ENCODE results near the gene LCMT2.

The LCMT2 gene, protein sequence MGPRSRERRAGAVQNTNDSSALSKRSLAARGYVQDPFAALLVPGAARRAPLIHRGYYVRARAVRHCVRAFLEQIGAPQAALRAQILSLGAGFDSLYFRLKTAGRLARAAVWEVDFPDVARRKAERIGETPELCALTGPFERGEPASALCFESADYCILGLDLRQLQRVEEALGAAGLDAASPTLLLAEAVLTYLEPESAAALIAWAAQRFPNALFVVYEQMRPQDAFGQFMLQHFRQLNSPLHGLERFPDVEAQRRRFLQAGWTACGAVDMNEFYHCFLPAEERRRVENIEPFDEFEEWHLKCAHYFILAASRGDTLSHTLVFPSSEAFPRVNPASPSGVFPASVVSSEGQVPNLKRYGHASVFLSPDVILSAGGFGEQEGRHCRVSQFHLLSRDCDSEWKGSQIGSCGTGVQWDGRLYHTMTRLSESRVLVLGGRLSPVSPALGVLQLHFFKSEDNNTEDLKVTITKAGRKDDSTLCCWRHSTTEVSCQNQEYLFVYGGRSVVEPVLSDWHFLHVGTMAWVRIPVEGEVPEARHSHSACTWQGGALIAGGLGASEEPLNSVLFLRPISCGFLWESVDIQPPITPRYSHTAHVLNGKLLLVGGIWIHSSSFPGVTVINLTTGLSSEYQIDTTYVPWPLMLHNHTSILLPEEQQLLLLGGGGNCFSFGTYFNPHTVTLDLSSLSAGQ

DNA sequence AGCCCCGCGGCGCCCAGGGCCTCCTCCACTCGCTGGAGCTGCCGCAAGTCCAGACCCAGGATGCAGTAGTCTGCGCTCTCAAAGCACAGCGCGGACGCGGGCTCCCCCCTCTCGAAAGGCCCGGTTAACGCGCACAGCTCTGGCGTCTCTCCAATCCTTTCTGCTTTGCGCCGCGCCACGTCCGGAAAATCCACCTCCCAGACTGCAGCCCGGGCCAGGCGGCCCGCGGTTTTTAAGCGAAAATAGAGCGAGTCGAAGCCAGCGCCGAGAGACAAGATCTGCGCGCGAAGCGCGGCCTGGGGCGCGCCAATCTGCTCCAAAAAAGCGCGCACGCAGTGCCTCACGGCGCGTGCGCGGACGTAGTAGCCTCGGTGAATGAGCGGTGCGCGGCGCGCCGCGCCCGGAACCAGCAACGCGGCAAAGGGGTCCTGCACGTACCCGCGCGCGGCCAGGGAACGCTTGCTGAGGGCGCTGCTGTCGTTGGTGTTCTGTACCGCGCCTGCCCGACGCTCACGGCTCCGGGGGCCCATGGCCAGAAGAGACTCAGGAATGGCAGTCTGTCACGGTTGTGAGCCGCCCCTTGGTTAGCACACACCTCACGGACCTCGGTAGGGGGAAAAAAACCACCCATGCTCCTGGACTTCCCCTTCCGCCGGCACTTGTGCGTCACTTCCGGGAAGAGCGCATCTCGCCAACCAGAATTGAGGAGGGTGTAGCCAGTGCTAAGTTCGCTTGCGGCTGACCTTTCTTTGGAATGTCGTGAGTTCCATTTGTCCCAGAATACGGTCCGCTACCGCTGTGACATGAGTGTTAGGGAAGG is at the start of gene LCMT2:
LCMT2 (minus strand) TSS at position 614 of the 820 bp plus-strand sequence; CDS start at position 530, 84 bp downstream.
- DNase-seq: peak; percentile 89

DNA sequence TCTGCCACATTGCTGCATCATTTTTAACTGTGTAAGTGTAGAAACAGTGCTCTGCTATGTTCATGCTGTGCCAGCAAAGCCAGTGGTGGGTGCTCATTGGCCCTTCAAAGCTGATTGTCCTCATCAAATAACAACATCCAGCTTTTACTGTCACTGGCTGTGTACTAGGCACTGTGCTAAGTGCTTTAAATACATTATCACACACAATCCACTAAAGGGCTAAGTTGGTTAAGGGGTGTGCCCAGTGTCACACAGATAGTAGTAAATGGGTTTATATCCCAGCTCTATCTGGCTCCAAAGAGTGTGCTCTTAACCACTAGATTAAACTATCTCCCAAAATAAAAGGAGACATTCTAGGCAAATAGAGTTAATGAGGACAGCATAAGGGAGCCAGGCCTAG is 48.2 kb upstream of the LCMT2 start:
- no peak for DNase-seq

DNA sequence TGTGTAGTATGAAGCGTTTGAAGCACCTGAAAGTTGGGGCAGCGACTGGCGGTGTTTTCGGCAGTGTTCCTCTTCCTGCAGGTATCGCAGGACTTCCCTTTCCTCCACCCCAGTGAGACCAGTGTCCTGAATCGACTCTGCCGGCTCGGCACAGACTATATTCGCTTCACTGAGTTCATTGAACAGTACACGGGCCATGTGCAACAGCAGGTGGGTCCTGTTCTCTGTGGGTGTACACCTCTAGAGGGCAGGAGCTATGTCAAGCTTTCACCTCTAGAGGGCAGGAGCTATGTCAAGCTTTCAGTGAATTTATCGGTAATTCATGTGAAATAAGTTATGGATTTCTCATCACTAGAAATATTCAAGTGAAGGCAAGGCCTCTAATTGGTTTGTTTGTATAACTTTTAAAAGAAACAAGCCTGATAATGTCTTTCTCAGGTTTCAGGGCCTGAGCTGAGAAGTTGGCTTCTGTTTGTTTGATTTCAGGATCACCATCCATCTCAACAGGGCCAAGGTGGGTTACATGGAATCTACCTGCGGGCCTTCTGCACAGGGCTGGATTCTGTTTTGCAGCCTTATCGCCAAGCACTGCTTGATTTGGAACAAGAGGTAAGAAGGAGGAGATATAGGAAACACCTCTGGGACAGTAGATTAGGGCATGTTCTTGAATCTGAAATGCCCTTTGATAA is 45.8 kb upstream of the LCMT2 start:
- DNase-seq: peak; percentile 23

DNA sequence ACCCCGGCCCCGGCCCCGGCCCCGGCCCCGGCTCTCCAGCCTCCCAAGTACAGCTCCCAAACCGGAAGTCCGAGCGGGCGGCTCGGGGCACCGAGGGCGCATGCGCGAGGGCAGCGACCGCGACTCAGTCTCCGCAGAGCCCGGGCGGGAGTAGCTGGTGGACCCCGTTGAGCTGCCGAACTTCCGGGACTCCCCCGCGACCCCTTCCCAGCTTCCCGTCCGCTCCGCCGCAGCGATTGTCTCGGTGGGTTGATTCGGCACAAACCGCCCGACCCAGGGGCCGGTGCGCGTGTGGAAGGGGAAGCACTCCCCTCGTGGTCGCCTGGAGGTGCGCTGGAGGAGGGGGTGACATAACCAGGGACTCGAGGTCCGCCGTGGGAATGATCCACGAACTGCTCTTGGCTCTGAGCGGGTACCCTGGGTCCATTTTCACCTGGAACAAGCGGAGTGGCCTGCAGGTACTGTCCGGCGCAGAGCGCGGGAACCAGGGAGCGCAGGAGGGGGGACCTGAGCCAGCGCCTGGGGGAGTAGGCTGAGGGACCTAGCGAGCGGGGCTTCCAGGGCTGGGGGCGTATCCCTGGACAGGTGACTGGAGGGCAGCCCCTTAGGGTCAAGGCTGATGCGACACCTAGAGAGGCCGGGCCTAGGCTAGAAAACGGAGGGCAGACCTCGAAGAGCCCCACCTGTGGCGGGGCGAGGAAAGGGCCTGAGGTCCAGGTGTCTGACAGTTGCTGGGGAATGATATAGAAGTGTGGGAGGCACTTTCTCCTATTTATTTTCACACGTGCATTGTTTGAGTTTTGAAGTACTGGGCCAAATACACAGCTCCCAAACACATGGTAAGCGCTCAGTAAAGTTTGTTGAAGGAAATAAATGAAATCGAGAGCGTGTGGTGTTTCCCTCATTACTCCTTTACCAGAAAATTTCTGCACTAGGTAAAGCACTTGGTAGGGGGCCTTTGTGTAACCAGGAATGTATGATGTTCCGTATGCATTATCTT is 40.9 kb upstream of the LCMT2 start, which contains the start of the genes TUBGCP4 and ZSCAN29:
TUBGCP4 (plus strand) TSS at position 127 of the 1,000 bp plus-strand sequence; CDS start at position 381, 254 bp downstream.
ZSCAN29 (minus strand) TSS at position 69 of the 1,000 bp plus-strand sequence. CDS start 1,130 bp downstream, outside the sequence.
- DNase-seq: peak; percentile 75

DNA sequence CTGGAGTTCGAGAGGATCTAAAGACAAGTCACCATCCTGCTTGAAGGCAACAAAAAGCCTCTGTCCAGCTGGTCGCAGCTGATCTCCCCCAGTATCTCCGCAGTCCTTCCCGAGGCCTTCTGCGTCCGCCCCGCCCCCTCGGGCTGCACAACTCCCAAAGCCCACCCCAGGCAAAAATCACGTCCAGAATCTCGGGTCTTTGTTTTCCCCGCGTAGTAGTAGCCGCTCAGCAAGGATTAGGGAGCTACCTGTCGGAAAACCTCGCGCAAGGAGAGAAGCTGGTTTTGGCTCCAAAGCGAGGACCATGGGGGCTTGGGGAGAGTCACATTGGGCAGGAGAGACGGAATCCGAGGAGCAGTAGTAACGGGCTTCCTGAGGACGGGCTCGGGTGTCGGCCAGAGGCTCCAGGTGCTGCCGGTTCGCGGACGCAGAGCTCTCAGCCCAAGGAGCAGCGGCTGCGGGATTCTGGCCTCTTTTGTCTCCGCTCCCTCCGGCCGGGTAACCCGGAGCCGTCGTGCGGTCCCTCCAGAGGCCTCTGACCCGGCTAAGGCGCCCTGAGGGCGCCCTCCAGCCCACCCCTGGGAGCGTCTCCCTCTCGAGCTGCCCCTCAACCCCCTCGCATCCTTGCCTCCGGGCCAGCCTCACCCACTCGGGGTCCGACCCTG is 40.1 kb upstream of the LCMT2 start:
- DNase-seq: no peak

DNA sequence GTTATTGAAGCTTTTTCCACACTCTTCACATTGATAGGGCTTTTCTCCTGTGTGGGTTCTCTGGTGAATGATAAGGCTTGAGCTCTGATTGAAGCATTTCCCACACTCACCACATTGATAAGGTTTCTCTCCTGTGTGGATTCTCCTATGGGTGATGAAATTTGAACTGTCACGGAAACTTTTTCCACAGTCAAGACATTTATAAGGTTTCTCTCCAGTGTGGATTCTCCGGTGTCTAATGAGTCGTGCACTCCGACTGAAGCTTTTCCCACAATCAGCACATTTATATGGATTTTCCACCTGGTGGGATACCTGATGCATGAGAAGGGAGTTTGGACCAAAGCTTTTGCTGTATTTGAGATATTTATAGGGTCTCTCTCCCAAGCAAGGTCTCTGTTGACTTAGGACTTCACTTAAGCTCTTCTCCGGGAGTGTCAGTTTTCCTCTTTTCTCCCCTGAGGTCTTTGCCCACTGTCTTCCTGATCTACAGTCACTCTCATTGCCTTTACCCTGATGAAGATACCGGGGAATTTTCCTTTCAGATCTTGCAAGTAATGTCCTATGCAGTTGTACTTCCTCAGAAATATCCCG is 31.0 kb upstream of the LCMT2 start:
- no peak for DNase-seq

DNA sequence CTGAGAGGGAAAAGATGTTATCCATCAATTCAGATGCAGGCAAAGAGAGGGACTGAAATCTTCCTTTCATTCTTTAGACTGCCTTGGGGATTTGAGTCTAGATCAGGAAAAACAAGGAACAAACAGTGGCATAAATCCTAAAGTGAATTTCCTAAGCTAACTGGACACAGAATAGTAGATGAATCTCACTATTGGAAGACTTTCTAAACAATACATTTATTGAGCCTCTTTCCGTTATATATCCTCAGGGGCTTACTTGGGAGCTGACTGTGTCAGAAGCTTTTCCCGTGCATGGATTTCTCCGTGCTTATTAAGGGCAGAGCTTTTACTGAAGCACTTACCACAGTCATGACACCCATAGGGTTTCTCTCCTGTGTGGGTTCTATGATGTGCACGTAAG is 30.4 kb upstream of the LCMT2 start:
- no peak for DNase-seq

DNA sequence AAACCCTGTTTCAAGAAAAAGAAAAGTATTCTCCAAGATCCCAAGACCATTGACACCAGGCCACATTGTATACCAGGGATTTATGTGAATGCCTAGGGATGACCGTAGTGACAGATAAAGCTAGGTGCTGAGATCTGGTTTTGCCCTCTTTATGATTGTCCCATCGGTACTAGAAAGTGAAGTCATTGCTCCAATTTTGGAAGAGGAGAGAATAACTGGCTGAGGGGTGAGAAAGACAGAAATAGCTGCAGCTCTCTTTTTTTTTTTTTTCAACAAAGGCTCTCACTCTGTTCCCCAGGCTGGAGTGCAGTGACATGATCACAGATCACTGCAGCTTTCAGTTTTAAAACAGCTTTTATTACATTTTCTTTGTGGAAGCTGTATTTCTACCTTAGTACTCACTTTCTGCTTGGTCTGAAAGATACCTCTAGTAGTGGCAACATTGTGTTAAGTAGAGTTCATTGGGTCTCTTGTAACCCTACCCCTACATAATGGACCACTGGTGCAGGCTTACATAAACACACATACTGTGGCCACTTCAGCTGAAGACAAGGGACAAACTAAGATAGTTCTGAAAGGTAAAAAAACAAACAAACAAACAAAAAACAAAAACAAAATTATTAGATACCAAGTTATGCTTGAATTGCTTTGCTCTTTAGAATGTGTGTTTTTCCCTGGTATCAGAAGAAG is 22.5 kb upstream of the LCMT2 start:
- DNase-seq: no peak

DNA sequence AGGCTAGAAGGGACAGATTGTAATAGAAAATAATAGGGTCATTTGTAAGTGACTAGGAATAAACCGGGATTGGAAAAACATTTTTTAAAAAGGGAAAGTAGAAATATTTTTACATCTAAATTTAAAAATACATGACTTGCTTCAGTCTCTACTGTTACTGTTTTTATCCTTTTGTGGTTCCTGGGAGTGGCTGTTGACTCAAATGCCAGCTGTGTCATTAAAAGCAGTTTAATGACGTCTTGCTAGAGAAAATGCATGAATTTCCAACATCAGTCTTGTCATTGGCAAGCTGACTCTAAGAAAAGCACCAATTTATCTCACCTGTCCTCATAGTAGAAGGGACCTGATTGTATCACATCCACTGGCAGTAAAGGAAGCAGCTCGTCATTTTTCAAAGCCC is 16.7 kb upstream of the LCMT2 start:
- DNase-seq: no peak

DNA sequence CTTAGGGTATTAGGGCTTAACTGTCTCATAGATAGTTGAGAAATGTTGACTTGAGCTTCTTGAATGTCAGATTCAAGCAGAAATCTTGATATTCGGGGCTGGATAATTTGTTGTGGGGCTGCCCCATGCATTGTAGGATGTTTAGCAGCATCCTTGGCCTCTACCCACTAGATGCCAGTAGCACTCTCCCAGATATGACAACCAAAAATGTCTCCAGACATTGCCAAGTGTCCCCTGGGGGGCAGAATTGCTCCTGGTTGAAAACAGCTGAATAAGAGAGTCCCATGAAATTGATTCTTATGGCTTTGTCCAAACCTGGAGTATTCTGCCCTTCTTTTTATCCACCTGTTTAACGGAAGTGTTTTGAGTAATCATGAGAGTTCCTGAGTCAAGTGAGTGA is 15.9 kb upstream of the LCMT2 start:
- DNase-seq: no peak

DNA sequence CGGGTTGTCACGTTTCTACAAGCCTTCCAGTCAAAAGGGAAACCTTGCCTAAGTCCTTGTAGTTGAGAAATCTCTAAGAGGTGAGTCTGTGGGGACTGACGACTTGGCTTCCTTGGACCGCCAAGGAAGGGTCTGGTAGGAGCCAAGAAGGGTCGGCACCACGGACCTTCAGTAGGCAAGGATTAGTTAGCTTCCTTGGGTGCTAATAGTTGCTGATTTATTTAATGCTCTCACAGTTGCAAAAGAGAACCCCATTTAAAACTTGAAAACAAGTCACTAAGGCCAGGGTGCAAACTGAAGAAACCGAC is 361 bp upstream of the LCMT2 start:
- no peak for DNase-seq

DNA sequence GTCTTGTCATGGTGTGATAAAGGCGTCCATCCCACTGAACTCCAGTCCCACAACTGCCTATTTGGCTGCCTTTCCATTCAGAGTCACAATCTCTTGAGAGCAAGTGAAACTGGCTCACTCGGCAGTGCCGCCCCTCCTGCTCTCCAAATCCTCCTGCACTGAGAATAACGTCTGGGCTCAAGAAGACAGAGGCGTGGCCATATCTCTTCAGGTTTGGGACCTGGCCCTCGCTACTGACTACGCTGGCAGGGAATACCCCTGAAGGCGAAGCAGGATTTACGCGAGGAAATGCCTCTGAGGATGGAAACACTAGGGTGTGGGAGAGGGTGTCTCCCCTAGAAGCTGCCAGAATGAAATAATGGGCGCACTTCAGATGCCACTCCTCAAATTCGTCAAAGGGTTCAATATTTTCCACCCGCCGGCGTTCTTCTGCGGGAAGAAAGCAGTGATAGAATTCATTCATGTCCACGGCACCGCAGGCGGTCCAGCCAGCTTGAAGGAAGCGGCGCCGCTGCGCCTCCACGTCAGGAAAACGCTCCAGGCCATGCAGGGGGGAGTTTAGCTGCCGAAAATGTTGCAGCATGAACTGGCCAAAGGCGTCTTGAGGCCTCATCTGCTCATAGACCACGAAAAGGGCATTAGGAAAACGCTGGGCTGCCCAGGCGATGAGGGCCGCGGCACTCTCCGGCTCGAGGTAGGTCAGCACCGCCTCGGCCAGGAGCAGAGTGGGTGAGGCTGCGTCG is 985 bp downstream of the LCMT2 start:
- no peak for DNase-seq

DNA sequence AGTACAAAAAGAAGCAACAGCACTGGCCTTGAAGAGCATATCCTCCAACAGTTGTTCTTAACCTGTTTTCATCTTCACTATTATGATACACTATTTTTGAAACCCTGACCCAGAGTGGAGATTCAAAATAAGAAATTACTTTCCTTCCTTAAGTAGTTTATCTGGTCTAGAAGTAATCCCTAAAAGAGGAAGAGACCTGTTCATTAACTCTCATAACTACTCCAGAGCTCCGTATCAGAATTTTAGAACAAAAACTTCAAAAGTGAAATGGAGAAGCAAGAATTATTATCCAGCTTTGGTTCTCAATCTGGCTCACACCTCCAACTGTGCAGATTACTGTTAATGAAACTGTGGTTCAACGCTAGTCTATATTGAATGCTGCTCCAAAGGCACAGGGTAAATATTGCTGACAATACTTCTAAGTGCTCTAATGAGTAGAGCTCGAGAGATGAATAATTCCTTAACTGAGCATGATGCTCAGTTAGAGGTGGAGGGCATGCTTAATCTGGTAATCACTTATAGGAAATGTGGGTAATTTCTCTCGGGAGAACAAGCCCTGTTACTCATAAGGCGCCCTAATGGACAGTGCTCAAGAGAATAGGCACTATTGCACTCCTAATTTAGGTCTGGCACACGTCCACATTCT is 5.2 kb downstream of the LCMT2 start:
- no peak for DNase-seq

DNA sequence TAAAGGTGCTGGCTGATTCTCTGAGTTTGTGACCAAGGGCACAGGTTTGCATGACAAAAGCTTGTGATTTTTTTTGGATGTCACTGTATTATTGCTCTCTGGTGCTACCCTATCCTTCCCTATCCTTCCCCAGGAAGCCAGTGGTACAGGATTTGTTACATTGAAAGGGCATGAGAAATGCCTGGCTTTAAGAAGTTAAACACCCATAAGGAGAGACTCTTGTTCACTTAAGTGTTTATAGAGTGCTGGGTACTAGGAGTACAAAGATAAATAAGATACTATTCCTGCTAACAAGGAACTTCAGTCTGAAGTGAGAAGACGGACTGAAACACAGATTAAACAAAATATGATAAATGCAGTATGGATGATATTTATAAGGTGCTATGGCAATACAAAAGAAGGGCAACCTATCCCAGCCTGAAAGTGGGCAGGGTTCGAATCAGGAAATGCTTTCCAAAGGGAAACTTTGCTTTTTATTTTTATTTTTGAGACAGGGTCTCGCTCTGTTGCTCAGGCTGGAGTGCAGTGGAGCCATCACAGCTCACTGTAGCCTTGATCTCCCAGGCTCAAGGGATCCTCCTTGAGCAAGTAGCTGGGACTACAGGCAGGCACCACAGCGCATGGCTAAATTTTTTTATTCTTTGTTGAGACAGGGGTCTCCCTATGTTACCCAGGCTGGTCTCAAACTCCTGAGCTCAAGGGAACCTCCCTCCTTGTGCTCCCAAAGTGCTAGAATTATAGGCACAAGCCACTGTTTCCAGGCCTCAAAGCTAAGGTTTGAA is 11.2 kb downstream of the LCMT2 start:
- no peak for DNase-seq

DNA sequence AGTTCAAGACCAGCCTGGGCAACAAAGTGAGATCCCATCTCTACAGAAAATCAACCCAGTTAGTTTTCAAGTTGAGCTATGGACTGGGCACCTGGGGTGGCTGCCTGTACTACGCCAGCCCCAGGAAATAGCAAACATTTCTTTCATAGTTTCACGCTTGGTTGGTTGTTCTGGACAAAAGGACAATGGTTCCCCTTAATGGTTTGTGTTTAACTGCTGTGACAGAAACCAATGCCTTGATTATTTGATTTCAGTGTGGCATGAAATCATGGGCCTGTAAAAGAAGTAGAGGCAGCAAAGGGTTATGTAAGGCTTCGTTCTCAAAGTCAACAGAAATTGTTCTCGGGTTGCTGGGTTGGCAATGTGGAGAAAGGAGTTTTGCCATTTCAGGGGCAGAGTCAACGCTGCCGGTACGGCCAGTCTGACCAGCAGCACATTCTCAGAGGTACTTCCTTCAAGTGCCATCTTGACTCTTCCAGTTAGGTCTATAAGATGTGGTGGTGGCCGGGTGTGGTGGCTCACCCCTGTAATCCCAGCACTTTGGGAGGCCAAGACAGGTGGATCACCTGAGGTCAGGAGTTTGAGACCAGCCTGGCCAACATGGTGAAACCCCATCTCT is 12.7 kb downstream of the LCMT2 start:
- DNase-seq: no peak

DNA sequence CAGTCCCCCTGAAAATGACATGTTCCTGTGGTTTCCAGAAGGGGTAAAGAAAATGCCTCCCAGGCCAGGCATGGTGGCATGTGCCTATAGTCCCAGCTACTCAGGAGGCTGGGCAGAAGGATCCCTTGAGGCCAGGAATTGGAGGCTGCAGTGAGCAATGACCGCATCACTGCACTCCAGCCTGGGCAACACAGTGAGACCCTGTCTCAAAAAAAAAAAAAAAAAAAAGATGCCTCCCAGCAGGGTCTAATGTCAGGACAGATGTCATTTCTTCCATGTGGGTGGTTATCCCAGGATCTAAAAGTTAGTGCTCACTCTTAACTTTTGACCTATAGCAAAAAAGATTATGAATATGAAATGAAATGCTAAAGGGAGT is 13.4 kb downstream of the LCMT2 start:
- DNase-seq: no peak
